ENCODE data around the gene MGAT2.
"Not testable (repeated sequence)": the region's sequence is repeated elsewhere in the genome, so short reads cannot be mapped to it uniquely, and the experiment has no call there.

The MGAT2 gene

GRCh38 chr14:49612671-49613070 is 7.9 kb upstream of the MGAT2 start:
- no peak for DNase-seq

- DNase-seq = no peak
Measured at GRCh38 chr14:49614196-49614595, 6.4 kb upstream of the MGAT2 start.

- DNase-seq = peak; percentile 42
Measured at GRCh38 chr14:49615776-49616175, 4.8 kb upstream of the MGAT2 start.

DNA sequence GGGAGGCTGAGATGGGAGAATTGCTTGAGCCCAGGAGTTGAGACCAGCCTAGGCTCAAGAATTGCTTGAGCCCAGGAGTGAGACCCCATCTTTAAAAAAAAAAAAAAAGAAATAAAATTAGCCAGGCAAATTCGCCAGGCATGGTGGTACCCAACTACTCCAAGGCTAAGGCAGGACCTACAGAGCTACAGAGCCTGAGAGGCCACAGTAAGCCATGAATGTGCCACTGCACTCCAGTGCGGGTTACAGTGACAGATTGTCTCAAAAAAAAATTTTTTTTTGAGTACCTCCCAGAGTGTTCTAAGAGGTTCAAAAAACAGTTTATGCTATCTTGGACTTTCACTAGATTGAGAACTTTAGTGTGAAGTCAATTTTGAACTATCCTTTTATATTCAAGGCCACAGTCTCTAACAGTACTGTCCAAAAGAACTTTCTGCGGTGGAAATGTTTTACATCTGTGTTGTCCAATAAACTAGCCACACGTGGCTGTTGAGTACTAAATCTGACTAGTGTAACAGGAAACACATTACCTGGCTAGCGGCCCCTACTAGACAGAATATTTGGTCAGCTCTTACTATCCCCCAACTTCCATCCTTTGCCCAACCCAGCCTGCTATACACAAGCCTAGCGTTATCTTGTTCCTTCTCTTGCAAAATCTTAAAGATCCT is 2.6 kb upstream of the MGAT2 start:
- no peak for DNase-seq

DNA sequence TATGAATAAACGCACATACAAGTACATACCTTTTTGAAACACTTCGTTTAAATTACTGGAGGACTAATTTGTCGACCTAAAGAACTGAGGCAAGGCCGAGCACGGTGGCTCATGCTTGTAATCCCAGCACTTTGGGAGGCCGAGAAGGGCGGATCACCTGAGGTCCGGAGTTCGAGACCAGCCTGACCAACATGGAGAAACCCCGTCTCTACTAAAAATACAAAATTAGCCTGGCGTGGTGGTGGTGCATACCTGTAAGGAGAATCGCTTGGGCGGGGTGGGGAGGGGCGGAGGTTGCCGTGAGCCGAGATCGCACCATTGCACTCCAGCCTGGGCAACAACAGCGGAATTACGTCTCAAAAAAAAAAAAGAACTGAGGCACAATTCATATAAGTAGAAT is 1.3 kb upstream of the MGAT2 start:
- DNase-seq = not testable (repeated sequence)

GRCh38 chr14:49619730-49620129 is 869 bp upstream of the MGAT2 start:
- no peak for DNase-seq

DNA sequence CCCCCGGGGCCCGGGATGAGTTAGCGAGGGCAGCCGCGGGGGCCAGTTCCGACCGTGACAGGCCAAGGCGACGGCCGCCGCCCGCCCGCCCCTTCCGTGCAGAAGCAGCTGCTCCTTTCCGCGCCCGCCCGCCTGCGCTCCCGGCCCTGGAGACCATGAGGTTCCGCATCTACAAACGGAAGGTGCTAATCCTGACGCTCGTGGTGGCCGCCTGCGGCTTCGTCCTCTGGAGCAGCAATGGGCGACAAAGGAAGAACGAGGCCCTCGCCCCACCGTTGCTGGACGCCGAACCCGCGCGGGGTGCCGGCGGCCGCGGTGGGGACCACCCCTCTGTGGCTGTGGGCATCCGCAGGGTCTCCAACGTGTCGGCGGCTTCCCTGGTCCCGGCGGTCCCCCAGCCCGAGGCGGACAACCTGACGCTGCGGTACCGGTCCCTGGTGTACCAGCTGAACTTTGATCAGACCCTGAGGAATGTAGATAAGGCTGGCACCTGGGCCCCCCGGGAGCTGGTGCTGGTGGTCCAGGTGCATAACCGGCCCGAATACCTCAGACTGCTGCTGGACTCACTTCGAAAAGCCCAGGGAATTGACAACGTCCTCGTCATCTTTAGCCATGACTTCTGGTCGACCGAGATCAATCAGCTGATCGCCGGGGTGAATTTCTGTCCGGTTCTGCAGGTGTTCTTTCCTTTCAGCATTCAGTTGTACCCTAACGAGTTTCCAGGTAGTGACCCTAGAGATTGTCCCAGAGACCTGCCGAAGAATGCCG is 699 bp downstream of the MGAT2 start:
- DNase-seq = peak; percentile 77

DNA sequence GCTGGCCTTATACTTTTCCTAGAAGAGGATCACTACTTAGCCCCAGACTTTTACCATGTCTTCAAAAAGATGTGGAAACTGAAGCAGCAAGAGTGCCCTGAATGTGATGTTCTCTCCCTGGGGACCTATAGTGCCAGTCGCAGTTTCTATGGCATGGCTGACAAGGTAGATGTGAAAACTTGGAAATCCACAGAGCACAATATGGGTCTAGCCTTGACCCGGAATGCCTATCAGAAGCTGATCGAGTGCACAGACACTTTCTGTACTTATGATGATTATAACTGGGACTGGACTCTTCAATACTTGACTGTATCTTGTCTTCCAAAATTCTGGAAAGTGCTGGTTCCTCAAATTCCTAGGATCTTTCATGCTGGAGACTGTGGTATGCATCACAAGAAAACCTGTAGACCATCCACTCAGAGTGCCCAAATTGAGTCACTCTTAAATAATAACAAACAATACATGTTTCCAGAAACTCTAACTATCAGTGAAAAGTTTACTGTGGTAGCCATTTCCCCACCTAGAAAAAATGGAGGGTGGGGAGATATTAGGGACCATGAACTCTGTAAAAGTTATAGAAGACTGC is 1.5 kb downstream of the MGAT2 start:
- no peak for DNase-seq

DNA sequence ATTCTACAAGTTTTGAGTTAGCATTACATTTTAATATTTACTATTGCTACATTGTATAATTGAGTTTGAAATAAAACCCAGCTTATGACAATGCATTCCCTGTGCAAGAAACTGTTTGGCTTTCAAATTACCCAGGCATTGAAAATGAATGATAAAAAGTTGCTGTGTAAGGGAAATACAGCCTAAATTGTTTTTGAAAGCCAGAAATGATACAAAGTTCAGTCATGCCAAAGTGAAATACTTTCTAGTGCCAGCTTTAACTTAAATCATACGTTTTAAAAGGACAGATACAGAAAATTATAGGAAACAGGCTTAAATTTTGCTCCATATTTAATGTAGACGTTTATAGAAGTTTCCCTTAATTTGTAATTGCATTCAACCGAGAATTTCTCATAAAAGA is 2.8 kb downstream of the MGAT2 start:
- DNase-seq = no peak

- no peak for DNase-seq
Measured at GRCh38 chr14:49623941-49624839, 3.6 kb downstream of the MGAT2 start.

GRCh38 chr14:49633640-49634546 is 13.3 kb downstream of the MGAT2 start:
- peak; percentile 95 for DNase-seq

- peak; percentile 71 for DNase-seq
Measured at GRCh38 chr14:49634547-49635334, 14.1 kb downstream of the MGAT2 start, which contains the start of gene DNAAF2. TSS of gene DNAAF2 (minus strand) at chr14:49635244. CDS start at chr14:49635149, 95 bp downstream.

- DNase-seq = no peak
Measured at GRCh38 chr14:49636866-49637265, 16.3 kb downstream of the MGAT2 start.

- DNase-seq = no peak
Measured at GRCh38 chr14:49637534-49638078, 17.0 kb downstream of the MGAT2 start.

DNA sequence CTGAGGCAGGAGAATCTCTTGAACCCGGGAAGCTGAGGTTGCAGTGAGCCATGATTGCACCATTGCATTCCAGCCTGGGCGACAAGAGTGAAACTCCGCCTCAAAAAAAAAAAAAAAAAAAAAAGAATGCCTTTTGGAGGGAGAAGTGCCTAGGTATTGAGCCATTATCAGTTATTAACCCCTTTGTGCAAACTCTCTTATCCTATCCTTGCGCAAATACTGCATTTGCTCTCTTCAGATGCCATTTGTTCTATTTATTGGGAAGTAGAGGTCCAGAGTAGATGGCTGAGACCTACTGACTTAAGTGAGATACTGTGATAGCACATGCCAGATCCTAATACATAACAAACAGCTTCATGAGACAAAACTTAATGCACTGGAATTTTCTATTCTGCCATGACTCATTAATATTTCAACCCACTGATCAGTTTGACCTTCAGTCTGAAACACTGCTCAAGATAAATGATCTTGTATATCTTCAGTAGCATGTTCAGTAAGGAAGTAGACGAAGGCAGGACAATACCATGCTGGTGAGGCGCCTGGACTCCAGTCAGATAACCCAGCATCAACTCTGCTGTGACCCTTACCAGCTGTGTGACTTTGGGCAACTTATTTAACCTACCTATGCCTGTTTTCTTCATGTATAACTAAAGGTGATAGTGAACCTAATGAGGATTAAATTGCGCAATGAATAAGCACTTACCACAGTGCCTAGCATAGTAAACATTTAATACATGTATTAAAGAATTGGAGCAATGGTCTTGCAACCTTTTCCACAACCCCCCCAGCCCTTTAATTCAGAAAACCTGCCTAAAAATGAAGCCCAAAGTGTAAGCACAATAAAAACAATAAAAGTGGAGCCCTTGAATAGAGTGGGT is 20.2 kb downstream of the MGAT2 start:
- DNase-seq = no peak

- DNase-seq = peak; percentile 19
Measured at GRCh38 chr14:49641697-49642129, 21.1 kb downstream of the MGAT2 start.

DNA sequence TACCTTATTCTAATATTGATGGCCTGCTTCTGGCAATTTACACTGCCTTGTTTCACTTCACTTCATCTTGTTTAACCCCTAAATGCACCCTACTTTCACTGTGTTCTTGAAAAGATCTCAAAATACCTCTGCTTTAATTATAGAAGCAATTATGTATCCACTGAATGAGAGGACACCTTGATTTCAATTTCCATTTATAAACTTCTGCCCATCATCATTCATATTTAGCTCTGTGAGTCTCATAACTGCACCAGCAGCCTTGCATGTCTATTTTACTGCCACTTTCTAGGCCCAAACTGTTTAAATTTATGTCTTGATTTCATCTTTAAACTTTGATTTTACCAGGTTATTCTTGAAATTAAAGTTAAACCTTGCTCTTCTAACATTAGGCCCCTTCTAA is 21.6 kb downstream of the MGAT2 start:
- no peak for DNase-seq

DNA sequence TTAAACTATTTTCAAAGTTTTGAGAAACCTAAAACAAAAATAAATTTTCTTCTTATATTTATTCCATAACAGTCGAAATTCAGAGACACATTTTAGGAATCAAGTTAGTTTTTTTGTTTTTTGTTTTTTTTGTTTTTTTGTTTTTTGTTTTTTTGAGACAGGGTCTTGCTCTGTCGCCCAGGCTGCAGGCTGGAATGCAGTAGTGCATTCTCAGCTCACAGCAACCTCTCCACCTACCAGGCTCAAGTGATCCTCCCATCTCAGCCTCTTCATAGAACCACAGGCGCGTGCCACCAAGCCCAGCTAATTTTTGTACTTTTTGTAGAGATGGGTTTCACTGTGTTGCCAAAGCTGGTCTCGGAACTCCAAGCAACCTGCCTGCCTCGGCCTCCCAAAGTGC is 32.9 kb downstream of the MGAT2 start:
- no peak for DNase-seq

DNA sequence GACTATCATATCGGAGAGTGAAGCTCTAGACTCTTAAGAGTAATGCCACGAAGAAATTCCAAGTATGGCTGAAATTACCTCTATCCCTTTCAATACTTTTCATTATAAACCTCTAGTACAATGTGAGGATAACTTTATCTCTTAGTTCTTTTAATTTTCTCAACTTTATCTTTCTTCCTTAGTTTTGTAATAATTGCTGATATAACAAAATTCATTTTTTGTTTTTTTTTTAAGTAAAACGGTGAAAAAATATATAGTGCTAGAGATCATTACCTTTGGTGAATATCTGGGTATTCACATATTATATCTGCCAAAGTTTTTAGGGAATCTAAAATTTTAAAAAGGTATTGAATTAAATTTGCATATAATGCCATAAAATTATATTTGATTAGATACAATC is 33.9 kb downstream of the MGAT2 start:
- no peak for DNase-seq

- DNase-seq = not testable (repeated sequence)
Measured at GRCh38 chr14:49657500-49657899, 36.9 kb downstream of the MGAT2 start.
